ENCODE measurements around the gene NRL.

NRL gene

DNA sequence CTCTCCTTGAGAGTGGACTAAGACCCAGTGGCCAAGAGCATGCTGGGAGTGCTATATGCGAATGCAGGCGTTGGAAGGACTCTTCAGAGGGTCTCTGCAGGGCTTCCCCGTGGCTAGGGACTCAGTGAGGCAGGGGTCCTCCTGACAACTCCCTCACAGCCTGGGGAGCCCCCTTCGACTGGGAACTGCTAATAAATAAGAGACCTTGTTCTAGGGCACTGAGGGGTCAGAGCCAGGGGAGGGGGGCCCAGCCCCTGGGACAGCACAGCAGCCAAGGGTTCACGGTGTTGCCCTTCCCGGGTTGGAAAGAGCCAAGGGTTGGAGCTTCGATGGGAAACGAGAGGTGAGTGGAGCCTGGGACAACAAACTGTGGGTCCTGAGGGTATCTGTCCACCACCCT, 49.3 kb downstream of the NRL start:
- no peak for FAIRE-seq

GRCh38 chr14:24064856-24065255, 49.9 kb downstream of the NRL start:
- no peak for FAIRE-seq

GRCh38 chr14:24064091-24064795, 50.5 kb downstream of the NRL start:
- no peak for FAIRE-seq

DNA sequence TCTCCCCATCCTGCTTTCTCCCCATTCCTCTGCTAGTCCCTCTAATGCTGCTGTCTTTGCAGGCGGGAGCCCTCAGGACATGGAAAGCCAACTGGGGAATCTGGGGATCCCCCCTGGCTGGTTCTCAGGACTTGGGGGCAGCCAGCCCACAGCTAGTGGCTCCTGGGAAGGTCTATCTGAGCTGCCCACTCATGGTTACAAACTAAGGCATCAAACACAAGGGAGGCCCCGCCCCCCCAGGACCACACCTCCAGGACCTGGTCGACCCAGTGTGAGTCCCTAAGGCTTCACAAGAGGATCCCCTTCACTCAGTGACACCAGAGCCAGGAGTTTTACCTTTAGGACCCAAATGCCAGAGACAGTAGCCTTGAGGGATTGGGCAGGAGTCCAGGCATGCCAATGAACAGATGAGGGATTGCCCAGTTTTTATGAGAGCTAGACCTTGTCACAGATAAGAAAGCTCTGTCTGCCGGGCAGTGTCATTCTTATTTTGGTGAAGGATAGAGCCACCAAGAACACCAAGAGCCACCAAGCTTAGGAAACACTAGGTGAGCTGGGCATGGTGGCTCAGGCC, 51.4 kb downstream of the NRL start:
- FAIRE-seq = no peak

GRCh38 chr14:24062216-24062980, 52.4 kb downstream of the NRL start:
- no peak for FAIRE-seq

GRCh38 chr14:24060984-24061913, 53.5 kb downstream of the NRL start:
- FAIRE-seq = no peak

- no peak for FAIRE-seq
These were observed 54.3 kb downstream of the NRL start for GRCh38 chr14:24060443-24060842.

DNA sequence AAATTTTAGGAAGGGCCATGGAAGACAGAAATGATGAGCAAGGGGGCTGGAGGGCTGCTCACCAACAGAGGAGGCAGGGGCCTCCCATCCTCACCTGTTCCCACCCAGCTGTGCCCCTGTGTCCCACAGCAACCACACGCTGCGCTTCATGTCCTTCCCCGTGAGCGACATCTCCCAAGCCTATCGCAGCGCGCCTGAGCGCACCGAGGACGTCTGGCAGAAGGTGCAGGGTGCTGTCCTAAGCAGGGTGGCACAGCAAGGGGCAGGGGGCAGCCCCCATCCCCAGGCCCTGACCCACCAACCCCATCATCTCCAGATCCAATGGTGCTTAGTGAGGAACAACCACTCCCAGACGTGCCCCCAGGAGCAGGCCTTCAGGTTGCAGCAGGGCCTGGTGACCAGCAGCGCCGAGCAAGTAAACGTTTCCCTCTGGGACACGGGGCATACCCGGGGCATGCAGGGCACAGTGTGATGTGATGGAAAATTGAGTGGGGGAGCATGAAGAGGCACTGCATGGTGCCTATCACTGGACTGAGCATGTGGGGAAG, 54.8 kb downstream of the NRL start:
- FAIRE-seq = no peak

- no peak for FAIRE-seq
These were observed 55.7 kb downstream of the NRL start for GRCh38 chr14:24058951-24059475.

DNA sequence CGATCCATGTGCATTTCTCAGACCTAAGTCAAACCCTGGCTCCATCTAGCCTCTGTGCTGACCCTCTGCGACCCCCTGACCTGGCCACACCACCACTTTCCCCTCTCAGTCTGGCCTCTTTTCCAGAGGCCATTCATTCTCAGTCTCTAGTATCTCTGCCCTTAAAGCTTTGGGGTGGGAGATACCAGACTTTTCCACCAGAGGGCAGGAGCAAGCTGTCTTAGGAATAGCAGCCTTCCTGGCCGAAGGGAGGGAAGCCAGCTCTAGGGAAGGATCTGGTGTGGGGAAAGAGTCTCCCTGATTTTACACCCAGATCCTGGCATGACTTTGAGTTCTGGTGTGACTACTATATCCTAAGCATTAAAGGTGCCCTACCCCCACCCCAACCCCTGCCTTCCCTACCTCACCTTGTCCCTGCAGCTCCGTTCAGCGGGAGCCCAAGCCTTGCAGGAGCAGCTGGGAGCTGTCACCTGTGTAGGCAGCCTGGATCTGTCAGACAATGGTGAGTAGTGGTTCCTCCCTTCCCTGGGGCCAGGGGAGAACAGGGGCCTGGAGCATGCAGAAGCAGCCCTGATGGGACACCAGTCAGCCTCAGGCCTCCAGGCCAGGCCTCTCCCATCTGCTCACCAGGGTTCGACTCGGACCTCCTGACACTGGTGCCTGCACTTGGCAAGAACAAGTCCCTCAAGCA, 56.3 kb downstream of the NRL start:
- no peak for FAIRE-seq

- no peak for FAIRE-seq
These were observed 56.9 kb downstream of the NRL start for GRCh38 chr14:24057867-24058259.

DNA sequence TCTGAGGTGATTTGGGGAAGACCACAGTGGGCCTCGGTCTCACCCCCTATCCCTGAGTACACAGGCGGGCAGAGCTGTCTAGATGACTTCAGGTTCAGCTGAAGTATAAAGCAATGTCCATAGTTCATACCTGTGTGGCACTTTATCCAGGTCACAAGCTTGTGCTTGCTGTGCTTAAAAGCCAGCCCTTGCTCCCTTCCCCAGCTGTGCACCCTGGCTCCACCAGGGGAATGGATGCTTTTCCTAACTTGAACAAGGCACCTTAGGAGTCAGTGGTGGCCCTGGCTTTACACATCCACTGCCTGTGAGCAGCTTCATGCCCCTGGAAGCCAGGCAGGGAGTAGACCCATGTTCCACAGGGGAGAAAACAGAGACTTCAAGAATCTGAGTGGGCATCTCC, 57.5 kb downstream of the NRL start:
- no peak for FAIRE-seq

GRCh38 chr14:24056800-24057184, 58.0 kb downstream of the NRL start:
- FAIRE-seq = no peak

DNA sequence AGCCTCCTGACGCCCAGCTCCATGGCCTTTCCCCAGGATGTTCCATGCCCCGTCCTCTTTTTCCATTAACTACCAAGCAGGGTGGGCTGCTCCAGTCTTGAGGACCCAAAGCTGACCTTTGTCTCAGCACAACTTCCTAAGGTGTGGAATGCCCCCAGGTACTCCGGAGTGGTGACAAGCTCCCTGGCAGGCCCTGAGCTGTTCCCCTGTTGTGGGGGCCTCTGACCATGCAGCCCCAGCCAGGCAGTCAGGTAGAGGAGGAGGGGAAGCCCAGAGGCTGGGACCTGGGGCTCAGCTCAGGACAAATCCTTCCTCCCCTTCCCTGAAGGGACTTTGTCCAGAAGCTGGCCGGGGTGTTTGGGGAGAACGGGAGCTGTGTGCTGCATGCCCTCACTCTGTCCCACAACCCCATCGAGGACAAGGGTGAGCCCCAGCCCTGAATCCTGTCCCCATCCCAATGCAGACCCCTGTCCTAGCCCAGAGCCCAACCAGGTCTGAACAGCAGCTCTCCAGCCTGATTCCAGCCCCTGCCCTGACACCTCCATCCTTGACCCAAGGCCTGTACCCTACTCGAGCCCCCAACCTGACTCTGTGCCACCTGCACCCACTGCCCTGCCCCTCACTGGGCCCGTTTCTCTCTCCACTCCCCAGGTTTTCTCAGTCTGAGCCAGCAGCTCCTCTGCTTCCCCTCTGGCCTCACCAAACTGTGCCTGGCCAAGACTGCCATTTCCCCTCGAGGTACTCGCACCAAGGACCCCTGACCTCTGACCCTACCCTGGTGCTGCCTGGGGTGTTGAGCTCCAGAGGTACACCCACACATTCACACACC, 58.6 kb downstream of the NRL start:
- FAIRE-seq = no peak

DNA sequence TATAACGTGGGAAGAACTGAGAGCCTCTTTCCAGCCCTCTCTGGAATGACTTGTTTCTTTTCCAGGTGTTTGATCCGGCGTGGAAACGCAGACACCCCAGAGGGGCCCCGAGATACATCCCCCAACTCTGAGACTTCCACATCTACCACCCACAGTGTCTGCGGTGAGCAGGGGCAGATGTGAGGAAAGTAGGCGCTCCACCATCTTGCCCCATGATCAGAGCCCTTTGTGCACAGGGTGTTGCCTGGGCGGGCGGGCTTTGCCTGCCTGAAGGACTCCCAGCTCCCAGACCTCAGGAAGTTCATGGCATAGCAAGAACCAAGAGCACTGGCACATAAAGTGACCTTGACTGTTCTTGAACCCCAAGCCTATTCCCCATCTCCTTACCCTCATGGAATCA, 60.1 kb downstream of the NRL start:
- FAIRE-seq = no peak

GRCh38 chr14:24054324-24054641, 60.5 kb downstream of the NRL start:
- FAIRE-seq = no peak

GRCh38 chr14:24053548-24054323, 61.0 kb downstream of the NRL start:
- FAIRE-seq = no peak

- FAIRE-seq = no peak
These were observed 61.8 kb downstream of the NRL start for GRCh38 chr14:24052656-24053547.

All from colon (tissue), 2 donors.